HEK293T (cell line): Measurements from ENCODE around the gene ENG.

Experiments used
- CTCF ChIA-PET: fragments of 350-600 bp; formaldehyde crosslinking; extraction: SDS; loops from one replicate; lab custom pipeline; 2021; ENCODE audit warnings: antibody characterized with exemption, inconsistent platforms; lab: Yijun Ruan, JAX
- POLR2A ChIA-PET: fragments of 350-600 bp; formaldehyde crosslinking; extraction: SDS; loops from one replicate; lab custom pipeline; 2020; ENCODE audit warnings: antibody characterized with exemption, inconsistent platforms; lab: Yijun Ruan, JAX
- DNase-seq: peaks from one replicate; pipeline ENCODE4 v3.0.0; 2012; ENCODE audit warnings: mixed read lengths; ENCODE audit errors: extremely low spot score
- ARNT ChIP-seq: fragments of 450-650 bp; IDR thresholded peaks from 2 replicates; pipeline ENCODE4 v1.6.1; 2017; ENCODE audit warnings: mild to moderate bottlenecking
- BHLHE40 ChIP-seq: fragments of 450-650 bp; IDR thresholded peaks from 2 replicates; pipeline ENCODE4 v1.6.1; 2016; ENCODE audit warnings: mild to moderate bottlenecking, moderate library complexity, borderline replicate concordance
- CTBP1 ChIP-seq: fragments of 450-650 bp; IDR thresholded peaks from 2 replicates; pipeline ENCODE4 v1.6.1; 2016; ENCODE audit warnings: borderline replicate concordance
- ELF4 ChIP-seq: fragments of 450-650 bp; IDR thresholded peaks from 2 replicates; pipeline ENCODE4 v1.6.1; 2017; ENCODE audit warnings: antibody characterized with exemption
- FOXA1 ChIP-seq: fragments of 450-650 bp; IDR thresholded peaks from 2 replicates; pipeline ENCODE4 v1.6.1; 2016; ENCODE audit warnings: mild to moderate bottlenecking
- FOXK2 ChIP-seq: fragments of 450-650 bp; IDR thresholded peaks from 2 replicates; pipeline ENCODE4 v1.6.1; 2016; ENCODE audit warnings: mild to moderate bottlenecking
- FOXM1 ChIP-seq: fragments of 450-650 bp; IDR thresholded peaks from 2 replicates; pipeline ENCODE4 v1.6.1; 2017; ENCODE audit warnings: mild to moderate bottlenecking, borderline replicate concordance
- HDGF ChIP-seq: fragments of 450-650 bp; IDR thresholded peaks from 2 replicates; pipeline ENCODE4 v1.6.1; 2017; ENCODE audit warnings: antibody characterized with exemption, borderline replicate concordance
- L3MBTL2 ChIP-seq: fragments of 450-650 bp; conservative IDR thresholded peaks from 2 replicates; pipeline ENCODE4 v1.6.1; 2016; ENCODE audit warnings: mild to moderate bottlenecking
- LEF1 ChIP-seq: fragments of 450-650 bp; IDR thresholded peaks from 2 replicates; pipeline ENCODE4 v1.6.1; 2017; ENCODE audit warnings: mild to moderate bottlenecking, borderline replicate concordance
- NFRKB ChIP-seq: fragments of 450-650 bp; IDR thresholded peaks from 2 replicates; pipeline ENCODE4 v1.6.1; 2016; ENCODE audit warnings: mild to moderate bottlenecking, moderate library complexity
- SP1 ChIP-seq: fragments of 450-650 bp; IDR thresholded peaks from 2 replicates; pipeline ENCODE4 v1.6.1; 2017
- SUZ12 ChIP-seq: fragments of 450-650 bp; IDR thresholded peaks from 2 replicates; pipeline ENCODE4 v1.6.1; 2016; ENCODE audit warnings: mild to moderate bottlenecking
- TARDBP ChIP-seq: fragments of 450-650 bp; IDR thresholded peaks from 2 replicates; pipeline ENCODE4 v1.6.1; 2016
- ZNF384 ChIP-seq: fragments of 450-650 bp; IDR thresholded peaks from 2 replicates; pipeline ENCODE4 v1.6.1; 2016
- TF ChIP-seq, protein P1 (sequence below): fragments of 450-650 bp; IDR thresholded peaks from 2 replicates; pipeline ENCODE4 v1.6.1; 2016

ENG gene

DNA sequence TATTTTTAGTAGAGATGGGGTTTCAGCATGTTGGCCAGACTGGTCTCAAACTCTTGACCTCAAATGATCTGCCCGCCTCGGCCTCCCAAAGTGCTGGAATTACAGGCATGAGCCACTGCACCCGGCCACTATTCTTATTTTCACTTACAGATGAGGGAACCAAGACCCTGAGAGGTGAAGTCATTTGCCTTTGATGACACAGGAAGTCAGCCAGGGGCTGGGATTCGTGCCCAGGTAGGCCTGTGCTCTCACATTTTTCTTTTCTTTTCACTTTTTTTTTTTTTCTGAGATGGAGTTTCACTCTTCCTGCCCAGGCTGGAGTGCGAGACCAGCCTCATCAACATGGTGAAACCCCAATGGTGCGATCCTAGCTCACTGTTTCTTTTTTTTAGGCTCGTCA is 22.2 kb downstream of the ENG start:
- ChIA-PET POLR2A (no interaction called here), CTCF (no interaction called here)
- TF ChIP-seq, protein P1, sequence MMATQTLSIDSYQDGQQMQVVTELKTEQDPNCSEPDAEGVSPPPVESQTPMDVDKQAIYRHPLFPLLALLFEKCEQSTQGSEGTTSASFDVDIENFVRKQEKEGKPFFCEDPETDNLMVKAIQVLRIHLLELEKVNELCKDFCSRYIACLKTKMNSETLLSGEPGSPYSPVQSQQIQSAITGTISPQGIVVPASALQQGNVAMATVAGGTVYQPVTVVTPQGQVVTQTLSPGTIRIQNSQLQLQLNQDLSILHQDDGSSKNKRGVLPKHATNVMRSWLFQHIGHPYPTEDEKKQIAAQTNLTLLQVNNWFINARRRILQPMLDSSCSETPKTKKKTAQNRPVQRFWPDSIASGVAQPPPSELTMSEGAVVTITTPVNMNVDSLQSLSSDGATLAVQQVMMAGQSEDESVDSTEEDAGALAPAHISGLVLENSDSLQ: no peak
- no peak for TF ChIP-seq NFRKB
- no peak for TF ChIP-seq CTBP1
- no peak for TF ChIP-seq FOXA1
- TF ChIP-seq FOXK2: no peak
- no peak for TF ChIP-seq ZNF384
- TF ChIP-seq SUZ12: no peak
- TF ChIP-seq ELF4: no peak
- no peak for TF ChIP-seq TARDBP
- no peak for TF ChIP-seq HDGF
- TF ChIP-seq FOXM1: no peak

DNA sequence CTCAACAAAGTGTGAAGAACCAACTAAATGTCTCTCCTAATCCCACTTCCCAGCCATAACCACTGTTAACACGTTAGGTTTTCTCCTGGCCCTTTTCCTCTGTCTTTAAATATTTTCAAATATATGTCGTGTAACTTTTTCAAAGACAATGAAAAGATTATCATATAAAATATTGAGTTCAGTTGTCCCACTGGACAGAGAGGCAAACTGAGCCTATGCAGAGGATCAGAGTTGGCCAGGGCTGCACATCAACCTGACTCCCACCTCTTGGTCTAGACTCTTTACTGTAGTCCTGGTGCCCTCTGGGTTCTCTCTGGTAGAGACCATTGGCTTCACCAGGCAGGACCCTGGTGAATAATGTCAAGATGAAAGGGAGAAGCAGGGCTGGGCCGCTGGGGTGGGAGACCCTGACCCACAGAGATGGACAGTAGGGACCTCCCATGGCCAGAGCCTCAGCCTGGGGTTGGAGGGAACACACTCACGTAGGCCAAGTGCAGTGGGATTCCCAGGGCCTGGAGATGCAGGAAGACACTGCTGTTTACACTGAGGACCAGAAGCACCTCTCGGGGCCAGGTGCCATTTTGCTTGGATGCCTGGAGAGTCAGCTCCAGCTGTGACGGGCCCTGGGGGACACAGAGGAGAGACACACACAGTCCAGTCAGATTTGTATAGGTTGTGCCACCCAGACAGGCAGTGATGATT is 25.1 kb downstream of the ENG start:
- CTCF ChIA-PET: no interaction called here
- TF ChIP-seq HDGF (no peak), FOXK2 (no peak), TARDBP (no peak), ELF4 (no peak), CTBP1 (no peak), NFRKB (no peak), SP1 (no peak), ARNT (no peak)
- TF ChIP-seq, protein P1: no peak
- DNase-seq: no peak
- POLR2A ChIA-PET: no interaction called here

More for the DNA sequence above, 22.2 kb downstream of the ENG start:
- no peak for DNase-seq

DNA sequence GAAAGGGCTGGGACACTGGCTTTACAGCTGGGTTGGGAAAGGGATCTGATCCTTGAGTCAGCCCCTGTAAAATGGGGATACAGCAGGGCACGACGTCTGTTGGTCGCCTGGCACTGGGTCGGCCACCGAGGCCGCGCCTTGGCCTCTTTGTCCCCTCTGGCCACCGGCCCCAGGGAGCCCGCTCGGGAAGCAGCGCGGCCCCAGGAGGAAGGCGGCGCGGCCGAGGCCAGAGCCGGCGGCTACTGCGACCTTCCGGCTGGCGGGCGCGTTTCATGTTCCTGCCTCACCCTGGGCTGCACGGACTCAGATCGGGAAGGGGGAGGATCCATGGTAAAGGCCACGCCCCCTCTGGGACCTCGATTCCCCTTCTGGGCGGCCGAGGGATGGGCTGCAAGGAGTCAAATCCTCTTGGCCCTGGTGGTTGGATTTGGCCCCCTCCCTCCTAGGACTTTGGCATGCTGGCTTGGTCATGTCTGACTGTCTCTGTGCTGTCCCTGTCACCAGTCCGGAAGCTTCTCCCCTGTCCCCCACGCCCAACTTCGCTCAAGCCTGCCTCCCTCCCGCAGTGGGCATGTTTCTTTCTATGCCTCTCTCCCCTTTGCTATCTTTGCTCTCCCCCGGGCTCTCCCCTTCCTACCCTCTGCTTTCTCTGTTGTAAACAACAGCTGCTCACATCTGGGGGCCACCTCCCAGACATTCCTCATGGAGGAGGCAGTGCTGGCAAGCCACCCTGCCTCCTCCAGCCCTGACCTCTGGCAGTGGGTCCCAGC is 26.0 kb downstream of the ENG start:
- POLR2A ChIA-PET: interaction anchor here (1.0 kb wide), 1 partner anchor 377 kb away, joined by 3 read pairs; the partner anchor contains the start of genes LRSAM1 and RPL12
- CTCF ChIA-PET: no interaction called here
- peak; percentile 59 for DNase-seq
- TF ChIP-seq ARNT: no peak
- TF ChIP-seq, protein P1: no peak
- TF ChIP-seq L3MBTL2: no peak
- TF ChIP-seq NFRKB: no peak
- no peak for TF ChIP-seq SP1
- no peak for TF ChIP-seq HDGF
- TF ChIP-seq TARDBP: no peak
- TF ChIP-seq LEF1: no peak
- TF ChIP-seq SUZ12: no peak

DNA sequence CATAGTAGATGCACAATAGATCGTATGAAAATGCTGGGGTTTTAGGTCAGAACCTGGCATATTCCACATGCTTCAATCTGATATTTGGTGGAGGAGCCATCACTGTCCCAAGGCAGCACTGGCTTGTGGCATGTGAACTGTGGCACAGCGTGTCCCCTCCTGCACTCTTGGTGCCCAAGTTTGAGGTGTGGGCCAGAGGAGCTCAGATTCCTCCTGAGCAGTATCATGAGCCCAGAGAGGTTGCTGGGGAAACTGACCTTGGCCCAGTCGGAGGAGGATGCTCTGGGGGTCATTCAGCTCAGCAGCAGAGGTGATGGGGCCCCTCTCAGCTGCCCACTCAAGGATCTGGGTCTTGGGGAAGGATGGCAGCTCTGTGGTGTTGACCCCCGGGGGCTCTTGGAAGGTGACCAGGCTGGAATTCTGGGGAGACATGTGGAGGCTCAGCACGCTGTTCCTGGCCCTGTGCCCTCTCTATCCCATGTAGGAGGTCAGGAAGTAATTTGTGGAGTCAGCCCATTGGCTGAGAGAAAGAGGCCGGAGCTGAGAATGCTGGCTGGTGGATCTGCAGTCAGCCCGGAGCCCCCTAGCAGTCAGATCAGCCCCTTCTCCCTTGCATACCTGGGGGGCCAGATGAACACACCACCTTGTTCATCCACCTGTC is 28.1 kb downstream of the ENG start:
- TF ChIP-seq ZNF384 (no peak), L3MBTL2 (no peak), BHLHE40 (no peak), SP1 (no peak), NFRKB (no peak), FOXK2 (no peak), FOXM1 (no peak), FOXA1 (no peak), TARDBP (no peak), SUZ12 (no peak), LEF1 (no peak), HDGF (no peak), ELF4 (no peak), CTBP1 (no peak), ARNT (no peak)
- TF ChIP-seq, protein P1: no peak
- CTCF ChIA-PET: no interaction called here
- POLR2A ChIA-PET: interaction anchor here (0.7 kb wide), 1 partner anchor 37 kb away, joined by 3 read pairs; no protein-coding TSS in a partner anchor
- DNase-seq: no peak
